ENCODE results near the gene FYN.

Gene FYN

GRCh38 chr6:111727041-111727440 is 146.2 kb downstream of the FYN start:
- FAIRE-seq, result no peak
- TF ChIP-seq POLR2A (IDR thresholded peaks at IDR 0.05; ENCODE audit: low read depth, low read length), result no peak
- no peak for DNase-seq (ENCODE audit: insufficient read length, low spot score)

- no peak for TF ChIP-seq POLR2A (IDR thresholded peaks at IDR 0.05; ENCODE audit: low read depth, low read length)
- FAIRE-seq (no peak), DNase-seq (ENCODE audit: insufficient read length, low spot score) (no peak)
Measured at GRCh38 chr6:111725446-111726112, 147.7 kb downstream of the FYN start.

- DNase-seq (ENCODE audit: insufficient read length, low spot score) (no peak), FAIRE-seq (no peak)
- no peak for TF ChIP-seq POLR2A (IDR thresholded peaks at IDR 0.05; ENCODE audit: low read depth, low read length)
Measured at GRCh38 chr6:111724505-111724904, 148.7 kb downstream of the FYN start.

- no peak for FAIRE-seq
- no peak for TF ChIP-seq POLR2A (IDR thresholded peaks at IDR 0.05; ENCODE audit: low read depth, low read length)
- DNase-seq (ENCODE audit: insufficient read length, low spot score), result no peak
Measured at GRCh38 chr6:111724039-111724438, 149.2 kb downstream of the FYN start.

GRCh38 chr6:111723412-111723970 is 149.8 kb downstream of the FYN start:
- no peak for FAIRE-seq
- DNase-seq (ENCODE audit: insufficient read length, low spot score), result no peak
- TF ChIP-seq POLR2A (IDR thresholded peaks at IDR 0.05; ENCODE audit: low read depth, low read length), result no peak

- no peak for TF ChIP-seq POLR2A (IDR thresholded peaks at IDR 0.05; ENCODE audit: low read depth, low read length)
- no peak for DNase-seq (ENCODE audit: insufficient read length, low spot score)
- FAIRE-seq, result no peak
Measured at GRCh38 chr6:111722179-111722731, 151.0 kb downstream of the FYN start.

GRCh38 chr6:111721753-111722154 is 151.5 kb downstream of the FYN start:
- no peak for DNase-seq (ENCODE audit: insufficient read length, low spot score)
- TF ChIP-seq POLR2A (IDR thresholded peaks at IDR 0.05; ENCODE audit: low read depth, low read length), result no peak
- no peak for FAIRE-seq

GRCh38 chr6:111720931-111721496 is 152.2 kb downstream of the FYN start:
- no peak for TF ChIP-seq POLR2A (IDR thresholded peaks at IDR 0.05; ENCODE audit: low read depth, low read length)
- no peak for FAIRE-seq
- DNase-seq (ENCODE audit: insufficient read length, low spot score), result no peak

- no peak for FAIRE-seq
- TF ChIP-seq POLR2A (IDR thresholded peaks at IDR 0.05; ENCODE audit: low read depth, low read length), result no peak
- DNase-seq (ENCODE audit: insufficient read length, low spot score), result no peak
Measured at GRCh38 chr6:111718990-111719389, 154.3 kb downstream of the FYN start.

GRCh38 chr6:111718326-111718725 is 154.9 kb downstream of the FYN start:
- DNase-seq (ENCODE audit: insufficient read length, low spot score), result no peak
- no peak for TF ChIP-seq POLR2A (IDR thresholded peaks at IDR 0.05; ENCODE audit: low read depth, low read length)
- no peak for FAIRE-seq

- no peak for FAIRE-seq
Measured at GRCh38 chr6:111717621-111718020, 155.6 kb downstream of the FYN start.

GRCh38 chr6:111716325-111716724 is 156.9 kb downstream of the FYN start:
- no peak for TF ChIP-seq POLR2A (IDR thresholded peaks at IDR 0.05; ENCODE audit: low read depth, low read length)
- no peak for FAIRE-seq
- no peak for DNase-seq (ENCODE audit: insufficient read length, low spot score)

More at GRCh38 chr6:111717621-111718020, 155.6 kb downstream of the FYN start:
- TF ChIP-seq POLR2A (IDR thresholded peaks at IDR 0.05; ENCODE audit: low read depth, low read length), result no peak
- no peak for DNase-seq (ENCODE audit: insufficient read length, low spot score)

GRCh38 chr6:111715321-111715720 is 157.9 kb downstream of the FYN start:
- DNase-seq (ENCODE audit: insufficient read length, low spot score) (no peak), FAIRE-seq (no peak)
- no peak for TF ChIP-seq POLR2A (IDR thresholded peaks at IDR 0.05; ENCODE audit: low read depth, low read length)

GRCh38 chr6:111714416-111715270 is 158.6 kb downstream of the FYN start:
- DNase-seq (ENCODE audit: insufficient read length, low spot score) (no peak), FAIRE-seq (no peak)
- TF ChIP-seq POLR2A (IDR thresholded peaks at IDR 0.05; ENCODE audit: low read depth, low read length), result no peak
